Thoracic aorta (tissue), 2 donors: ENCODE measurements around the gene NEU1. TPM values are rescaled to one million over a fixed set of nuclear protein-coding genes. Genes with fewer than 3 reads are reported as not detected.
"Not testable (repeated sequence)": the region's sequence is repeated elsewhere in the genome, so short reads cannot be mapped to it uniquely, and the experiment has no call there.

Source experiments
- ATAC-seq: fragments of 150-250 bp; one replicate; pipeline ENCODE4 v1.8.0; 2017; ENCODE audit warnings: low read depth; ENCODE audit not compliant: insufficient number of reproducible peaks, low FRiP score
- DNase-seq: peaks from one replicate; pipeline ENCODE4 v3.0.0-alpha.2; 2020; ENCODE audit warnings: low spot score
- H3K27ac ChIP-seq, 2 donors: fragments of 200-600 bp; sonication (generic); 1 replicate in 1 of 2; 2 replicates in 1 of 2; pipeline ENCODE4 v1.5.1; 2016; ENCODE audit warnings: mild to moderate bottlenecking in 2 of 2, moderate library complexity in 2 of 2
- H3K27me3 ChIP-seq: fragments of 200-600 bp; sonication (generic); replicated peaks from 2 replicates; pipeline ENCODE4 v1.6.0; 2016; ENCODE audit warnings: mild to moderate bottlenecking; ENCODE audit not compliant: insufficient read depth
- H3K36me3 ChIP-seq: fragments of 200-600 bp; sonication (generic); one replicate; pipeline ENCODE4 v1.5.1; 2016
- H3K4me1 ChIP-seq, 2 donors: fragments of 200-600 bp; sonication (generic); 1 replicate in 1 of 2; 2 replicates in 1 of 2; pipeline versions ENCODE4 v1.5.1 to v1.6.0; 2016; ENCODE audit warnings: low read depth in 2 of 2, mild to moderate bottlenecking in 1 of 2; ENCODE audit not compliant: control insufficient read depth in 1 of 2
- H3K4me3 ChIP-seq: fragments of 200-600 bp; sonication (generic); 2 replicates; pipeline ENCODE4 v1.5.1; 2016; ENCODE audit warnings: mild to moderate bottlenecking
- H3K9me3 ChIP-seq: fragments of 200-600 bp; sonication (generic); 2 replicates; pipeline ENCODE4 v1.5.1; 2016
- total RNA-seq, 2 donors: library from RNA; depleted of rRNA; stranded (reverse); fragments of >200 nt; gene quantifications; one replicate each; pipeline versions ENCODE4 v1.1.0 to v1.2.3, GENCODE V29; 2016
- TF ChIP-seq, protein P1 (sequence below): fragments of 200-600 bp; sonication (generic); IDR thresholded peaks from one replicate; pipeline ENCODE4 v1.5.1; 2019; ENCODE audit warnings: antibody characterized with exemption

Gene NEU1
- total RNA-seq, 2 donors from 2014 or later = 26.0 to 35.2 TPM

DNA sequence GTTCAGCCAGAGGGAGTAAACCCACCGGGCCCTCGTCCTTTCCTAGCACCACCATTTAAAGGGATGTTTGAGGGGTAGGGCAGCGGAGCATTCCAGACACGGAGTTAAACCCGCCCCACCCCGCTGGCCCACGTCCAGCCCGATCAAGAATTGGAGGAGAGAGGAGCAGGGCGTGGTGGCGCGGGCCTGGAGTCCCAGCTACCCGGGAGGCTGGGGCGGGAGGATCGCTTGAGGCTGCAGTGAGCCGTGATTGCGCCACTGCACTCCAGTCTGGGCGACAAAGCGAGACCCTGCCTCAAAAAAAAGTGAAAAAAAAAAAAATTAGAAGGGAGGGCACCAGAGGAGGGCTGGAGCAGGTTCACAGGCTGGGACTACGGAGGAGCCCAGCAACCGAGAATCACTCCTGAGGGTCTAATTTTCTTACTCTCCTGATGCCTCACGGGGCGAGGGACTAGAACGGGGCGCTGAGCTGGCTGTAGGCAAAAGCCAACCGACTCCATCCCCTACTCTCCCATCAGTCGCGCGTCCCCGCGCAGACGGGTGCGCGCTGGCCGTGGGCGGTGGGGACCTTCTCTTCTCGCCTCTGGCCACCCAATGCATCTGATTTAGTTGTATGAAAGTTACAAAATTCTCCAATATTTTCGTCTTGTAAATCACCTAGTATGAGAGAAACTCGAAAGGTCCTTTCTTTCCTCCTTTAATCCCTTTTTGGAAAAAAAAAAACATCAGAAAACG, 41.2 kb downstream of the NEU1 start:
- Histone ChIP-seq H3K4me3 (peak overlapping the region; percentile 72), H3K9me3 (no peaks in the 10 kb centered on the region), H3K27ac (peak overlapping the region; percentile 92 to 98), H3K36me3 (no peaks in the 10 kb centered on the region), H3K4me1 (peaks cover 33 to 66% of the 10 kb centered on the region in 2 donors), H3K27me3 (no peaks in the 10 kb centered on the region)
- DNase-seq = no peak
- peak; percentile 6 for ATAC-seq
- TF ChIP-seq, protein P1, sequence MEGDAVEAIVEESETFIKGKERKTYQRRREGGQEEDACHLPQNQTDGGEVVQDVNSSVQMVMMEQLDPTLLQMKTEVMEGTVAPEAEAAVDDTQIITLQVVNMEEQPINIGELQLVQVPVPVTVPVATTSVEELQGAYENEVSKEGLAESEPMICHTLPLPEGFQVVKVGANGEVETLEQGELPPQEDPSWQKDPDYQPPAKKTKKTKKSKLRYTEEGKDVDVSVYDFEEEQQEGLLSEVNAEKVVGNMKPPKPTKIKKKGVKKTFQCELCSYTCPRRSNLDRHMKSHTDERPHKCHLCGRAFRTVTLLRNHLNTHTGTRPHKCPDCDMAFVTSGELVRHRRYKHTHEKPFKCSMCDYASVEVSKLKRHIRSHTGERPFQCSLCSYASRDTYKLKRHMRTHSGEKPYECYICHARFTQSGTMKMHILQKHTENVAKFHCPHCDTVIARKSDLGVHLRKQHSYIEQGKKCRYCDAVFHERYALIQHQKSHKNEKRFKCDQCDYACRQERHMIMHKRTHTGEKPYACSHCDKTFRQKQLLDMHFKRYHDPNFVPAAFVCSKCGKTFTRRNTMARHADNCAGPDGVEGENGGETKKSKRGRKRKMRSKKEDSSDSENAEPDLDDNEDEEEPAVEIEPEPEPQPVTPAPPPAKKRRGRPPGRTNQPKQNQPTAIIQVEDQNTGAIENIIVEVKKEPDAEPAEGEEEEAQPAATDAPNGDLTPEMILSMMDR = no peak

DNA sequence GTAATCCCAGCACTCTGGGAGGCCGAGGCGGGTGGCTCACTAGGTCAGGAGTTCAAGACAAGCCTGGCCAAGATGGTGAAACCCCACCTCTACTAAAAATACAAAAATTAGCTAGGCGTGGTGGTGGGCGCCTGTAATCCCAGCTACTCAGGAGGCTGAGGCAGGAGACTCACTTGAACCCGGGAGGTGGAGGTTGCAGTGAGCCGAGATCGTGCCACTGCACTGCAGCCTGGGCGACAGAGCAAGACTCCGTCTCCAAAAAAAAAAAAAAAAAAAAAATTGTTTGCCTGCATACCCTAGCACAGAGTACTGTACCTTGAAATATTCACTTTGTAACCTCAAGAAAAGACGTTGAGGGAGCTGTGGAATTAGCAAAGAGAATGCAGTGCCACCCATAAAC, 42.2 kb downstream of the NEU1 start:
- not testable (repeated sequence) for H3K4me3 ChIP-seq

GRCh38 chr6:31819871-31820299, 42.7 kb downstream of the NEU1 start:
- no peak for DNase-seq
- Histone ChIP-seq H3K27me3 (no peaks in the 10 kb centered on the region), H3K36me3 (no peaks in the 10 kb centered on the region), H3K4me1 (peaks cover 27 to 55% of the 10 kb centered on the region in 2 donors), H3K9me3 (no peaks in the 10 kb centered on the region), H3K27ac (peak overlapping the region; percentile 19 to 92), H3K4me3 (peak overlapping the region; percentile 70)
- TF ChIP-seq, protein P1 = no peak
- no peak for ATAC-seq

More for the DNA sequence above, 42.2 kb downstream of the NEU1 start:
- Histone ChIP-seq H3K4me1 (peaks cover 27 to 56% of the 10 kb centered on the region in 2 donors), H3K27ac (peak overlapping the region; percentile 92 to 98)
- not testable (repeated sequence) for DNase-seq, H3K9me3 ChIP-seq, H3K36me3 ChIP-seq, H3K27me3 ChIP-seq, ATAC-seq

DNA sequence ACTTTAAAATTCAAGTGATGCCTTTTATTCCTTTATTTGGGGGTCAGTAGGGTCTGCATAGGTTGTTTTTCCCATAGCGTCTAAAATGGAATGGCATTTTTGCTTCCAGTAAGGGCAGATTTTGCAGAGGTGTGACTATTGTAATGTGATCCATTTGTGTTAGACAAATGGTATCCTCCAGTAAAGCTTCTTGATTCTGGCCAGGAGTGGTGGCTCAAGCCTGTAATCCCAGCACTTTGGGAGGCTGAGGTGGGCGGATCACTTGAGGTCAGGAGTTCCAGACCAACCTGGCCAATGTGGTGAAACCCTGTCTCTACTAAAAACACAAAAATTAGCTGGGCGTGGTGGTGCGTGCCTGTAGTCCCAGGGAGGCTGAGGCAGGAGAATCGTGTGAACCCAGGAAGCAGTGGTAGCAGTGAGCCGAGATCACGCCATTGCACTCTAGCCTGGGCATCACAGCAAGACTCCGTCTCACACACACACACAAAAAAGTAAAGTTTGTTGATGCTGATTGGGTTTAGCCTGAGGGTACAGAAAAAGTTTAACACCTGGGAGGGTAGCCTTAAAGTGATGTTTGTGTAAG, 44.6 kb downstream of the NEU1 start:
- H3K4me1 ChIP-seq = peaks cover 25 to 57% of the 10 kb centered on the region in 2 donors
- H3K27ac ChIP-seq = peak overlapping the region; percentile 85 to 92
- not testable (repeated sequence) for H3K9me3 ChIP-seq, DNase-seq, ATAC-seq, H3K36me3 ChIP-seq, H3K27me3 ChIP-seq
- peak overlapping the region; percentile 70 for H3K4me3 ChIP-seq

GRCh38 chr6:31817133-31817928, 45.3 kb downstream of the NEU1 start:
- not testable (repeated sequence) for DNase-seq, H3K36me3 ChIP-seq

GRCh38 chr6:31815025-31815838, 47.4 kb downstream of the NEU1 start, which contains the start of the genes HSPA1A and HSPA1L:
HSPA1A (plus strand) TSS chr6:31815543; CDS start chr6:31815757, 214 bp downstream.
HSPA1L (minus strand) TSS chr6:31815283; CDS start chr6:31811972, 3,311 bp downstream.
- ATAC-seq (peak; percentile 65), DNase-seq (peak; percentile 80)
- TF ChIP-seq, protein P1 = no peak
- Histone ChIP-seq H3K4me3 (peak within 1 kb of the TSS; percentile 81), H3K9me3 (no peaks in the 10 kb centered on the region), H3K4me1 (peaks cover 19 to 35% of the 10 kb centered on the region in 2 donors), H3K36me3 (no peaks in the 10 kb centered on the region), H3K27me3 (no peaks in the 10 kb centered on the region), H3K27ac (peak within 1 kb of the TSS; percentile 97 to 98)

More at GRCh38 chr6:31817133-31817928, 45.3 kb downstream of the NEU1 start:
- not testable (repeated sequence) for H3K27me3 ChIP-seq, H3K9me3 ChIP-seq, ATAC-seq
- Histone ChIP-seq H3K4me3 (peak overlapping the region; percentile 70), H3K4me1 (peaks cover 22 to 50% of the 10 kb centered on the region in 2 donors), H3K27ac (peak overlapping the region; percentile 85 to 92)
